HG03460 (cell line): ENCODE data around the gene AKT2.

ENCODE experiments used
- ATAC-seq: cut with Tn5 transposase; IDR thresholded peaks from one replicate; pipeline ENCODE4 v1.9.1; 2021; ENCODE audit not compliant: unreplicated experiment

AKT2 gene

DNA sequence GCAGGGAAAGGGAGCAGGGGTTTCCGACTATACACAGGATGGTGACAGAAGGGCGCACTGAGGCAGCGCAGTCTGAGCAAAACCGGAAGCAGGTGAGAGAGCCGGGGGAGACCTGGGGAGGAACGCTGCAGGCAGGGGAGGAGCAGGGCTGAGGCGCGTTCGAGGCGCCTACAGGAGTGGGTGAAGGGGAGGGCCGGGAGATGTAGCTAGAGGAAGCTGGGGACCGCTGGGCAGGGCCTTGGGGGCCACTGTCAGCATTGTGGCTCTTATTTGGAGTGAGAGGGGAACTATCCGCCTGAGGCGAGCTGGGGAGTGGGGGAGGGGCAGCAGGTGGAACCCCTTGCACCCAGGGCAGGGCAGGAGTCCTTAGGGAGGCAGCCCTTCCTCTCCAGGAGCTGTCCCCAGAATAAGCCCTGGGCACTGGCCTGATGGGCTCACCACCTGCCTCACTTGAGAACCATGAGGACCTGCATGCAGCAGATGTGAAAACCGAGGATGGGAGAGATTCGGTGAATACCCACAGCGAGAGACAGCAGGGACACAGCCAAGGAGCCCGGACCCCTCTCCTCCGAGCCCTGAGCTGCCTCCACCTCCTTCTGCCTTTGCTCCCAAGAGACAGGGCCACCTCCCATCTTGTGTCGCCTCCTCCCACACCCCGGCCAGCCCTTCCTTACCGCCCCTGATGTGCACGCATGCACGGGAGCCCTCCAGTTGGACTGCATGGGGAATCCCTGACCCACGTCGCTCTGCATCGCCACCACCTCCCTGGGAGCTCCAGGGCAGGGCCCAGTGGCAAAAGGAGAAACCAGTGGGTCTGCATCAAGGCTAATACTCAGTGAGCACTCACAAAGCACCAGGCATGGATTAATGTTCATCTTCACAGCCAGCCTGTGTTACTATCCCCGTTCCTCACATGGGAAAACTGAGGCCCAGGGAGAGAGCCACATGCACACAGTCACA lies 10.3 kb downstream of the AKT2 start:
- ATAC-seq: no peak

DNA sequence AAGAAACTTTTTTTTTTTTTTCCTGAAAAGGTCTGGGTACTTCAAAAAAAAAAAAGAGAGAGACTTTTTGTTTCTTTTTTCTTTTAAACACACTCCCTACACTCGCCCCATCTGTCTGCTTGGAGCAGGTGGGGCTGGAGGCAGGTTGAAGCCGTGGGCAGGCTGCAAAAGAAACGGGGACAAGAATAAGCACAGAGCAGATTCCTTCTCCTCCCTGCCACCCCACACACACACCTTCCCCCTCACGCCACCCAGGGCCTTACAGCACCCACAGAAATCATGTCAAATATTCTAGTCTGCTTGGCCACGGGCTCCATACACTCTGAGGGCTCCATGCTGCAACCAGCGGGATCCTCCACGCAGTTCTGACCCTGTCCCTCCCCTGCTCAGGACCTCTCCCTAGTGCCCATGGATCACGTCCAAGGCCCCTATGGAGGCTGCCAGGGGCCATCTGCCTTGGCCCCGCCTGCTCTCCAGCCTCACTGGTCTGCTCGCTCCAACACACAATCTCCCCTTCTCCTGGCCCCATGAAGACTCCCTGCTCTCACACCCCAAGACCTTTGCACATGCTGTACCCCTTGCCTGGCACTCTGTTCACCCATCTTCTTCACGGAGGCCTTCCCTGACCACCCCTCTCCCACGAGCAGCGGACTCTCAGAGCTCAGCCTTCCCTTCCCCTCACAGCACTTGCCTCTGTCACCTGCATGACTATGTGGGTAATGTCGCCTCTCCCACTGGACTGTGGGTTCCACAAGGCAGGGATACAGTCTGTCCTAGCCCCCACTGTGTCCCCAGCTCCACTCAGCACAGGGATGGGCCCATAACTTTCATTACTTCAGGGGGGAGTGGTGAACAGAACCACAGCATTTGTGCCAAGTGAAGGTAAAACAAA lies 11.4 kb downstream of the AKT2 start:
- no peak for ATAC-seq

- ATAC-seq: no peak
These were observed 12.9 kb downstream of the AKT2 start for GRCh38 chr19:40272261-40272660.

DNA sequence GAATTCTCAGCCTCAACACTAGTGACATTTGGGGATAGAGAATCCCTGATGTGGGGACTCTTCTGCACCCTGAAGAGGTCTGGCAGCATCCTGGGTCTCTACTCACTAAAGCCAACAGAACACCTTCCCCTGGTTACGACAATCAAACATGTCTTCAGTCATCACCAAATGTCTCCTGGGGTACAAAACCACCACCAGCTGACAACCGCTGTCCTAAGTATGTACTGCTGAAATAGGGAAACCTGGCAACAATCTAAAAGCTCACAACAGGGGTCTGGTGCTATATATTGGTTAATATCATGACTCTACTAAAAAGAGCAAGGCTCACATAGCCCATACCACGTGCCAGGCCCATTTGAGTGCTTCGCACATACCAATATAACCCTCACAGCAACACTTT lies 13.4 kb downstream of the AKT2 start:
- no peak for ATAC-seq

GRCh38 chr19:40270362-40271089 lies 14.6 kb downstream of the AKT2 start:
- no peak for ATAC-seq

- ATAC-seq: no peak
These were observed 15.8 kb downstream of the AKT2 start for GRCh38 chr19:40269216-40269940.

- ATAC-seq: no peak
These were observed 17.5 kb downstream of the AKT2 start for GRCh38 chr19:40267601-40267997.

DNA sequence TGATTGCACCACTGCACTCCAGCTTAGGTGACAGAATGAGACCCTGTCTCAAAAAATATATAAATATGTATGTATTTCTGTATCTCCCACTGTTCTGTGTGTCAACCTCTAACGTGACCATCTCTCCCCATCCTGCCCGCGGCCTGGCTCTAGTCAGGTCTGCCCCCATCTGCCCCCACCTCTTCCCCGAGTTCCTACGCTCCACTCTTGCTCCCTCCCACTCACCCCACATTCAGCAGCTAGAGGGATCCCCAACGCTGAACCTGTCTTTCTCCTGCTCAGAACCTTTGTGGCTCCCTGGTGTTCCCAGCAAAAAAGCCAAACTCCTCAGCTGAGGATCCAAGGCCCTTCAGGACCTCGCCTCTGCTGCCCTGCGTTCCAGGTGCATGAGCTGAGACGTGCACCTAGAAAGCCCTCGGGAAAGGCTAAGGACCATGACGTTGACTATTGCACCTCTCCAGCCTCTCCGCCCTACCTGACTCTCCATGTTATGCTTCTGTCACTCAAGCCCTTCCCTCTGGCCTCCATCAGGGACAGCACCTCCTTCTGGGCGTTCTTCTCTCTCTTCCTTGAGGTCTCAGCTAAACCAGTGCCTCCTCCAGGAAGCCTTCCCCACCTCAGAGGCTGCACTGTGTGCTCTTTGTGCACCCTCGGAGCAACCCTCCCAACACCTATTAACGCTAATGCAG lies 18.1 kb downstream of the AKT2 start:
- no peak for ATAC-seq

DNA sequence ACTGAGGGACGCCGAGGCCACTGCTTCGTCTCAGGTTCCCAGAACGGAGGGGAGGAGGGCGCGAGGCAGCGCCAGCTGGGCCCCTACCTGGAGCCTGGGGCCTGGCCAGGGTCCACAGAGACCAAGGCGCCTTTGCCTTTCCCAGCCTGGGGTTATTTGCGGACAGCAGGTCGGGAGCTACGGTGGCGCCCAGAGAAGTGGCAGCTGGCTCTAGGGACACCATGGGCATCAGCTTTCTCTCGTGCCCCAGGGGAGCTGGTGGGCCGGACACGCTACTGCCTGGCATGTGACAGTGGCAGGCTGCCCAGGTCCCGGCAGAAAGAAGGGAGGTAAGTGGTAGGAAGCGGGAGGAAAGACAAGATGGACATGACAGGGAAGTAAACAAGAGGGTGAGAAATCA lies 19.0 kb downstream of the AKT2 start:
- ATAC-seq: no peak

GRCh38 chr19:40265763-40266099 lies 19.4 kb downstream of the AKT2 start:
- ATAC-seq: no peak

DNA sequence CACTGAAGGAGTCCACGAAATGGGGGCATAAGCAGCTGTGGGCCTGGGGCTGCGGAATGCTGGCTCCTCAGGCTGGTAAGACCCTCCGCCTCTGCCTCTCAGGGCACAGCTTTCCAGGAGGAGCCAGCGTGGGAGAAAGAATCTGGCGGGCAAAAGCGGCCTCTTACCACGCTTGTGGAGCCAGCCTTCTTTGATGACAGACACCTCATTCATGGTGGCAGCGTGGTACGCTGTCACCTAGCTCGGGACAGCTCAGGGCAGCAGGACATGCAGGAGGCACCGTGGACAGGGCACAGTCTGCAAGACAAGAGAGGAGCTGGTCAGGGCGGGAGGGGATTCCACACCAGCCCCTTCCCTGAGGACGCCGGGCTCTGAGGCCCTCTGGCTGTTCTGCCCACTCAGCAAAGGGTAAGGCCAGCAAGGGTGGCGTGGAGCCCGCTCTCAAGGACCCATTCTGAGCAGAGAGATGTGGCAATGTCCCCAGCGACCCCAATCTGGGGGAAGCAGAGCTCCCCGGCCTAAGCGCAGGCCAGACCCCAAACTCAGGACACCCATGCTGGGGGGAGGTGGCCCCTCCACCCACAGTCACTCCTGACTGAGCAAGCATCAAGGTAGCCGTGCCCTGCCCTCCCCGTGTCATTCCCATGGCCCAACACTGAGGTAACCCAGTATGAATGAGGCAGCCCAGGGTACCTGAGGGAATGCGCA lies 19.9 kb downstream of the AKT2 start:
- ATAC-seq: no peak

DNA sequence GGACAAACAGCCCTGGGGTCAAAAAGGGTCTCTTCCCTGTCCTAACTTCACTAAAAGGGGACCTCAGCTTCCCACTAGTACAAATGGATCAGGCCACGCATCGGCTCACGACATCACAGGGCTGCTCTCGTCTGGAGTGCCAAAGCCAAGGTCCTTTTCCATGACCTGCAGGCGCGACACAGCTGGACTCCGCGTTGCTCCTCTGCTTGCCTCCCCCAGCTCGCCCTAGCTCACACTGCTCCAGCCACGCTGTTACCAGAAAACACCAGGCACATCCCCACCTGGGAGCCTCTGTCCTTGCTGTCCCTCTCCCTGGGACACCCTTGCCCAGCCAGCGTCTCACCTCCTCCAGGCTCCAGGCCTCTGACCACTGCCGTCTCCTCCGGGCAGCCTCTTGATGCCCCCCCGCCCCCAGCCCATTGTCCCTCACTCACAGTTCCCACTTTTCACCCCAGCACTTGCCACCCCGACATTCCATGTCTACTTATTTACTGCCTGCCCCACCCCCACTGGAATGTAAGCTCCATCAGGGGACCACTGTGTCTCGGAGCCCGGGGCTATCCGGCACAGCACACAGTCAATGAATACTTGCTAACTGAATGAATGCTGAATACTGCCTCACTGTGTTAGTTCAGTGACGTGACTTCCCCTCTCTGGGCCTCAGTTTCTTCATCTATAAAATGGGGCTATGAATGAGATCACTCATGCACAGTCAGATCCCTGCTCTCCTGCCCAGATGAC lies 20.7 kb downstream of the AKT2 start:
- ATAC-seq: no peak

DNA sequence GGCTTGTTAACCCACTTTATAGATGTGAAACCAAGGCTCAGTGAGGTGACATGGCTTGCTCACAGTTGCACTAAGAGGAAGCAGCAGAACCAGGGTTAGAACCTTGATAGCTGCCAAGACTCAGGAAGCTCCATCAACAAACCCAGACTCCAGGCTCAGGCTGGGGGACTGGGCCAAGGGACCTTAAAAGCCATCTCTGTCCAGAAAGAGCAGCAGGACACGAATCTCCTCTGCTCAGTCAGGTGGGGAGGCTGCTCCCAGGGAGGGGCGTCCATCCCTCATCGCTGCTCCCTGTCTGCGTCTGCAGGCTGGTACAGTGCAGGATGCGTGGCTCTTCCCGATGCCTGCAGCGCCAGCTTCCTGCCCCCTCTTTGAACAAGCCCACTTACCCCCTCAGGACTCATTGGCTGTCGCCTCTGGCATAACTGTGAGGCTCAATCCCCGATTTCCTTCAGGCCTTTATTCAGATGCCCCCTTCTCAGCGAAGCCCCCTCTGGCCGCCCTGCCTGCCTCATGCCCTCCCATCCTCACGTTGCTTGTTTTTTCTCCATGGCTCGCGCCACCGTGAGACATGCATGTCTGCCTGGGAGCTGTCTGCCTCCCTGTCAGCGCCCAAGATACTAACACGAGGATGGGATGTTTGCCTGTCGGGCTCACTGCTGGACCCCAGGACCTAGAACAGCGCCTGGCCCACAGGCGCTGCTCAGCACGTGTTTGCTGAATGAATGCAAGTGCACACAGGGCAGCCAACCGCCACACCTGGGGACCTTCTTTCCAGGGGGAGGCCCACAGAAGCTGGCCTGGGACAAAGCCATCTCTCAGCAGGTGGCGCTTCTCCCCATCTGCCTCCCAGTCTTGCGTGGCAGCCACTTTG lies 21.5 kb downstream of the AKT2 start:
- no peak for ATAC-seq

DNA sequence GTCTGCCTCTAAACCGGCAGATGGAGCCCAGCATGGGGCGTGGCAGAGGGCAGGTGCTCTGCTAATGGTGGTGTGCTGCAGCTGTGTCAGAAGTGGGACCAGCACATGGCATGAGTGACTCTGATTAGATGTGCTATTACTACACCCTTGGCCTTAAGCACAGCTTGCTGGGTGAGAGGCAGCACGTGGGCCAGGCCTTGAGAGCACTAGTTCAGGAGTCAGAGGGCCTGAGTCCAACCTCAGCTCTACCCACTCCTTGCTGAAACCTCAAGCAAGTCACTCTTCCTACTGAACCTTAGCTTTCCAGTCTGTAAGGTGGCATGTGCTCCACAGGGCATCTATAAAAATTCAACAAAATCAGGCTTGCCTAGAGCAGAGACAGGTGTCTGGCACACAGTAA lies 22.7 kb downstream of the AKT2 start:
- ATAC-seq: no peak

GRCh38 chr19:40261631-40262030 lies 23.5 kb downstream of the AKT2 start:
- no peak for ATAC-seq

- ATAC-seq: no peak
These were observed 28.0 kb downstream of the AKT2 start for GRCh38 chr19:40257096-40257517.

GRCh38 chr19:40256512-40256911 lies 28.6 kb downstream of the AKT2 start:
- ATAC-seq: no peak
